OCI-LY1 (cell line): ENCODE measurements around the gene RHOBTB3.

Experiments used
- H2AFZ ChIP-seq: fragments of 200-600 bp; sonication (generic), shearing (Covaris generic); 2 replicates; pipeline ENCODE4 v1.6.0; 2014; ENCODE audit warnings: antibody characterized with exemption, mild to moderate bottlenecking, low read length
- H3F3A ChIP-seq: fragments of 200-600 bp; sonication (generic), shearing (Covaris generic); 2 replicates; pipeline ENCODE4 v1.6.0; 2014; ENCODE audit warnings: mild to moderate bottlenecking, antibody characterized with exemption, low read length, moderate library complexity; ENCODE audit not compliant: insufficient read depth
- H3K27ac ChIP-seq: fragments of 200-600 bp; sonication (generic); 2 replicates; pipeline ENCODE4 v1.5.1; 2014; ENCODE audit warnings: low read length, mixed run types, mild to moderate bottlenecking, low read depth; ENCODE audit not compliant: poor library complexity, severe bottlenecking
- H3K27me3 ChIP-seq: fragments of 200-600 bp; sonication (generic); 2 replicates; pipeline ENCODE4 v1.6.0; 2014; ENCODE audit warnings: antibody characterized with exemption, mild to moderate bottlenecking, low read length, moderate library complexity; ENCODE audit not compliant: insufficient read depth
- H3K36me3 ChIP-seq: fragments of 200-600 bp; sonication (generic); 2 replicates; pipeline ENCODE4 v1.6.1; 2014; ENCODE audit warnings: mild to moderate bottlenecking, antibody characterized with exemption, low read length, moderate library complexity, mixed read lengths; ENCODE audit not compliant: insufficient read depth
- H3K4me1 ChIP-seq: fragments of 200-600 bp; sonication (generic); 2 replicates; pipeline ENCODE4 v1.5.1; 2014; ENCODE audit warnings: mild to moderate bottlenecking, low read length, moderate library complexity; ENCODE audit not compliant: insufficient read depth, severe bottlenecking
- H3K4me2 ChIP-seq: fragments of 200-600 bp; sonication (generic), shearing (Covaris generic); 2 replicates; pipeline ENCODE4 v1.6.1; 2014; ENCODE audit warnings: low read length
- H3K4me3 ChIP-seq: fragments of 200-600 bp; sonication (generic); 2 replicates; pipeline ENCODE4 v1.5.1; 2014; ENCODE audit warnings: low read length, low read depth, mild to moderate bottlenecking, mixed read lengths; ENCODE audit not compliant: poor library complexity, severe bottlenecking
- H3K79me2 ChIP-seq: fragments of 200-600 bp; shearing (Covaris generic); 2 replicates; pipeline ENCODE4 v1.6.1; 2016; ENCODE audit warnings: mixed run types, low read length, mixed read lengths; ENCODE audit not compliant: insufficient read depth
- H3K9ac ChIP-seq: fragments of 200-600 bp; sonication (generic), shearing (Covaris generic); 2 replicates; pipeline ENCODE4 v1.6.1; 2014; ENCODE audit warnings: mild to moderate bottlenecking, low read length, mixed read lengths
- H3K9me2 ChIP-seq: fragments of 200-600 bp; sonication (generic), shearing (Covaris generic); 2 replicates; pipeline ENCODE4 v1.6.1; 2014; ENCODE audit warnings: low read depth, mild to moderate bottlenecking, low read length, mixed read lengths
- H3K9me3 ChIP-seq: fragments of 200-600 bp; shearing (Covaris generic); 2 replicates; pipeline ENCODE4 v1.6.1; 2014; ENCODE audit warnings: low read length, mixed read lengths
- H4K20me1 ChIP-seq: fragments of 200-600 bp; sonication (generic), shearing (Covaris generic); 2 replicates; pipeline ENCODE4 v1.6.0; 2016; ENCODE audit warnings: mild to moderate bottlenecking, low read length; ENCODE audit not compliant: insufficient read depth
- EZH2 ChIP-seq: fragments of 200-600 bp; sonication (generic), shearing (Covaris generic); IDR thresholded peaks from 2 replicates; pipeline ENCODE4 v1.8.0; 2017; ENCODE audit warnings: borderline replicate concordance, mixed run types, mild to moderate bottlenecking, antibody characterized with exemption, low read length, moderate library complexity, mixed read lengths
- TF ChIP-seq, protein P1 (sequence below): fragments of 200-600 bp; sonication (generic), shearing (Covaris generic); IDR thresholded peaks from 2 replicates; pipeline ENCODE4 v1.5.1; 2017; ENCODE audit warnings: mild to moderate bottlenecking, antibody characterized with exemption, low read length, moderate library complexity, mixed read lengths

Gene RHOBTB3

DNA sequence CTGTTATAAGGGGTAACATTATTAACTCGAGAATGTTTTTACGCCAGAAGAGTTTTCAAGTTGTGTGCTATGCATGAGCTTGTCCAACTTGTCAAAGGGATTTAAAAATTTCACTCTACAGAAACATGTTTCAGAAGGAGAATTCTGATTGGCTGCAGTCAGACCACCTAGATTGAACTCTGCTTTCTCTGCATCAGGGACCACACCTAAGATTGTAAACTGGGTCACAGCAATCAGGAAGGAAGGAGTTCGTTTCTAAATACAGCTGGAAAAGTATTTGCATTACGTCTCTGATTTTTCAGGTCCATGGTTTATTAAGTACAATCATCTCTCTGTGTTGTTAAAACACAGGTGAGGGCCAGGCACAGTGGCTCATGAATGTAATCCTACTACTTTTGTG, 85.6 kb downstream of the RHOBTB3 start:
- H3K4me2 ChIP-seq = peak overlapping the region; percentile 67; the same call in 1 of the 2 replicates
- H4K20me1 ChIP-seq = no peaks in the 10 kb centered on the region
- no peak for TF ChIP-seq EZH2
- TF ChIP-seq, protein P1, sequence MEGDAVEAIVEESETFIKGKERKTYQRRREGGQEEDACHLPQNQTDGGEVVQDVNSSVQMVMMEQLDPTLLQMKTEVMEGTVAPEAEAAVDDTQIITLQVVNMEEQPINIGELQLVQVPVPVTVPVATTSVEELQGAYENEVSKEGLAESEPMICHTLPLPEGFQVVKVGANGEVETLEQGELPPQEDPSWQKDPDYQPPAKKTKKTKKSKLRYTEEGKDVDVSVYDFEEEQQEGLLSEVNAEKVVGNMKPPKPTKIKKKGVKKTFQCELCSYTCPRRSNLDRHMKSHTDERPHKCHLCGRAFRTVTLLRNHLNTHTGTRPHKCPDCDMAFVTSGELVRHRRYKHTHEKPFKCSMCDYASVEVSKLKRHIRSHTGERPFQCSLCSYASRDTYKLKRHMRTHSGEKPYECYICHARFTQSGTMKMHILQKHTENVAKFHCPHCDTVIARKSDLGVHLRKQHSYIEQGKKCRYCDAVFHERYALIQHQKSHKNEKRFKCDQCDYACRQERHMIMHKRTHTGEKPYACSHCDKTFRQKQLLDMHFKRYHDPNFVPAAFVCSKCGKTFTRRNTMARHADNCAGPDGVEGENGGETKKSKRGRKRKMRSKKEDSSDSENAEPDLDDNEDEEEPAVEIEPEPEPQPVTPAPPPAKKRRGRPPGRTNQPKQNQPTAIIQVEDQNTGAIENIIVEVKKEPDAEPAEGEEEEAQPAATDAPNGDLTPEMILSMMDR = no peak
- no peak overlapping the region for H2AFZ ChIP-seq
- H3K9me3 ChIP-seq = no peaks in the 10 kb centered on the region
- H3K9me2 ChIP-seq = no peaks in the 10 kb centered on the region
- no peaks in the 10 kb centered on the region for H3K79me2 ChIP-seq
- H3K4me1 ChIP-seq = peaks cover 59% of the 10 kb centered on the region
- no peak overlapping the region; the same call in 1 of the 2 replicates for H3K9ac ChIP-seq
- no peak overlapping the region for H3K4me3 ChIP-seq
- H3K27me3 ChIP-seq = no peaks in the 10 kb centered on the region
- H3K36me3 ChIP-seq = peaks cover 11% of the 10 kb centered on the region; the same call in 1 of the 2 replicates
- peak overlapping the region; percentile 50 for H3K27ac ChIP-seq
- H3F3A ChIP-seq = no peaks in the 10 kb centered on the region

- no peaks in the 10 kb centered on the region for H3K27me3 ChIP-seq
Observed at GRCh38 chr5:95817430-95817829, 86.3 kb downstream of the RHOBTB3 start.

DNA sequence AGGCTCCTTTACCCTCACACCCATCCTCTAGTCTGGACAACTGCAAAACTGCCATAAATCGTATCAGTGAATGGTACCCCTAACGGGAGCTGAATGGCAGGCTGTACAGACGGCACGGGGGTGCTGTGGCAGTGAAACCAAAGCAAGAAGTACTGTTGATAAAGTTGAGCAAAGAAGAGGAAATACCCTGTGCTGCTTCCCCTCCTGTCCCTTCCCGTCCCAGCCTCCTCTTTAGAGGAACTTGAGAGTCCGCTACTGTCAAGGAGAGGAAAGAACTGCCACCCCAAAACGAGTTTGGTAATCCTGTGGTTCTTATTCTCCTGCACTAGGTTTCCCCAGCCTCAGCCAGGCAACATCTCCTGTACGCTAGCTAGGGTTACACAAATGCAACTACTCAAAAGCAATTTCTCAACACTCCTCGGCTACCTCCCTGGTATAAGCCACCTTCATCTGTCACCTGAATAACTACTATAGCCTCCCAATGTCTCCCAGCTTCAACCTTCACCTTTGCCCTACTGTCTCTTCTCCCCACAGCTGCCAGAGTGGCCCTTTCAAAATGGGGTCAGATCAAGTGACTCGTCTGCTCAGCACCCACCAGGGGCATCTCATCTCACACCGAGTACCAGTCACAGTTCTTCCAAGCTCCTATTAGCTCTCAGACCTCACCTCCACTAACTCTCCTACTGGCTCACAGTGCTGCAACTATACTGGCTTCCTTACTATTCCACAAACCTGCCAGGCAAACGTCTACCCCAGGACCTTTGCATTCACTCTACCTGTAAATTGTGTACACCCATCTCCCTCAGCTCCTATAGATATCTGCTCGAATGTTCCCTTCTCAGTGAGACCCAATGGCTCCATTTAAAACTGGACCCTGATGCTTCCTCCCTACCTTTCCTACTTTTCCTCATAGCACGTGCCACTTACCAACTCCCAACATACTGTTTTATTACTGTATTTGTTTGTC, 87.3 kb downstream of the RHOBTB3 start:
- H2AFZ ChIP-seq = no peak overlapping the region
- H4K20me1 ChIP-seq = no peaks in the 10 kb centered on the region
- H3K9me3 ChIP-seq = no peaks in the 10 kb centered on the region
- no peaks in the 10 kb centered on the region for H3K79me2 ChIP-seq
- H3K9ac ChIP-seq = peak overlapping the region; percentile 23; the same call in 1 of the 2 replicates
- no peaks in the 10 kb centered on the region for H3K9me2 ChIP-seq
- peak overlapping the region; percentile 50 for H3K27ac ChIP-seq
- no peaks in the 10 kb centered on the region for H3K27me3 ChIP-seq
- TF ChIP-seq, protein P1 = no peak
- no peak for TF ChIP-seq EZH2
- peak overlapping the region; percentile 40 for H3K4me3 ChIP-seq
- H3K4me1 ChIP-seq = peaks cover 73% of the 10 kb centered on the region
- H3K36me3 ChIP-seq = peaks cover 11% of the 10 kb centered on the region; the same call in 1 of the 2 replicates
- H3F3A ChIP-seq = no peaks in the 10 kb centered on the region
- H3K4me2 ChIP-seq = peak overlapping the region; percentile 67

More at GRCh38 chr5:95817430-95817829, 86.3 kb downstream of the RHOBTB3 start:
- H3K79me2 ChIP-seq = no peaks in the 10 kb centered on the region
- H2AFZ ChIP-seq = no peak overlapping the region
- H3K4me2 ChIP-seq = peak overlapping the region; percentile 67
- H3K4me1 ChIP-seq = peaks cover 63% of the 10 kb centered on the region
- no peaks in the 10 kb centered on the region for H3K9me3 ChIP-seq
- H4K20me1 ChIP-seq = no peaks in the 10 kb centered on the region
- H3K9me2 ChIP-seq = no peaks in the 10 kb centered on the region
- peak overlapping the region; percentile 50 for H3K27ac ChIP-seq
- H3F3A ChIP-seq = no peaks in the 10 kb centered on the region
- no peak for TF ChIP-seq EZH2
- TF ChIP-seq, protein P1 = no peak
- H3K9ac ChIP-seq = no peak overlapping the region; the same call in 1 of the 2 replicates
- peak overlapping the region; percentile 40 for H3K4me3 ChIP-seq
- H3K36me3 ChIP-seq = peaks cover 11% of the 10 kb centered on the region; the same call in 1 of the 2 replicates
